Measurements from ENCODE around the gene CARMIL3. TPM values are rescaled to one million over a fixed set of nuclear protein-coding genes. Genes with fewer than 3 reads are reported as not detected.
A peak's percentile ranks its signal among the peaks of the same experiment; 100 is the strongest.
"Not testable (repeated sequence)": the region's sequence is repeated elsewhere in the genome, so short reads cannot be mapped to it uniquely, and the experiment has no call there.

CARMIL3 gene
- total and polyA plus RNA-seq, 2 experiments from 2014 or later = 3.7 to 11.8 TPM

DNA sequence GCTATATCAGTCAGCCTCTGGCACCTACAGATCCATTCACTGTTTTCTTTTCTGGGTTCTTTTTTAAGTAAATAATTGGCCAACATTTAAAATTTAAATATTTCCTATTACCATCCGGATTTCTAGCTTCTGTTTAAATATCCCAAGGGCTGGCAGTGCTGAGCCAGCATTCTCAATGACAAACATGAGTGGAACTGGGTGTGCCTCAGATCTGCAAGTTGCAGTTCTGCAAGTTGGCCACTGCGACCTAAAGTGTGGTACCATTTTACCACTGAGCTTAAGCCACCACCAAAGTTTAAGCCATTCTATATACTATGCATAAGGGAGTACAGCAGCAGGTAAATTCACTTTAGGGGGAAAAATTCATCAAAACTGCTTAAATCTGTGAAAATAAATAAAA, 31.9 kb upstream of the CARMIL3 start:
- H3K27me3 Mint-ChIP-seq (ENCODE audit: insufficient read depth, low read depth, poor library complexity); DNase-seq (ENCODE audit: low spot score); H3K4me1 ChIP-seq (ENCODE audit: insufficient read depth); H3K4me3 Mint-ChIP-seq; H3K36me3 Mint-ChIP-seq (ENCODE audit: low read depth); H3K27ac Mint-ChIP-seq; H3K27me3 ChIP-seq (ENCODE audit: insufficient read depth); H3K36me3 ChIP-seq (ENCODE audit: insufficient read depth); H3K4me3 ChIP-seq; H2AFZ ChIP-seq; H3K27ac ChIP-seq (ENCODE audit: low read depth); H3F3A ChIP-seq (replicated peaks; ENCODE audit: low read depth); H3K79me2 ChIP-seq (replicated peaks; ENCODE audit: insufficient read depth); H3K4me1 Mint-ChIP-seq; H3K9me2 ChIP-seq (ENCODE audit: insufficient read depth); H3K4me2 ChIP-seq; H4K20me1 ChIP-seq (replicated peaks; ENCODE audit: insufficient read depth): not testable (repeated sequence)
- ATAC-seq = peak; percentile 71
- peaks cover 27% of the 10 kb centered on the region; the same call in 2 of the 3 replicates for H3K9me3 Mint-ChIP-seq
- TF ChIP-seq, protein P1, sequence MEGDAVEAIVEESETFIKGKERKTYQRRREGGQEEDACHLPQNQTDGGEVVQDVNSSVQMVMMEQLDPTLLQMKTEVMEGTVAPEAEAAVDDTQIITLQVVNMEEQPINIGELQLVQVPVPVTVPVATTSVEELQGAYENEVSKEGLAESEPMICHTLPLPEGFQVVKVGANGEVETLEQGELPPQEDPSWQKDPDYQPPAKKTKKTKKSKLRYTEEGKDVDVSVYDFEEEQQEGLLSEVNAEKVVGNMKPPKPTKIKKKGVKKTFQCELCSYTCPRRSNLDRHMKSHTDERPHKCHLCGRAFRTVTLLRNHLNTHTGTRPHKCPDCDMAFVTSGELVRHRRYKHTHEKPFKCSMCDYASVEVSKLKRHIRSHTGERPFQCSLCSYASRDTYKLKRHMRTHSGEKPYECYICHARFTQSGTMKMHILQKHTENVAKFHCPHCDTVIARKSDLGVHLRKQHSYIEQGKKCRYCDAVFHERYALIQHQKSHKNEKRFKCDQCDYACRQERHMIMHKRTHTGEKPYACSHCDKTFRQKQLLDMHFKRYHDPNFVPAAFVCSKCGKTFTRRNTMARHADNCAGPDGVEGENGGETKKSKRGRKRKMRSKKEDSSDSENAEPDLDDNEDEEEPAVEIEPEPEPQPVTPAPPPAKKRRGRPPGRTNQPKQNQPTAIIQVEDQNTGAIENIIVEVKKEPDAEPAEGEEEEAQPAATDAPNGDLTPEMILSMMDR (conservative IDR thresholded peaks at IDR 0.05; ENCODE audit: low read depth in 2 of 2) = peak in 1 of 2 experiments; percentile 25; a peak in 2 of 4 replicates

GRCh38 chr14:24020520-24020919, 31.3 kb upstream of the CARMIL3 start:
- H3K4me2 ChIP-seq; H3K9me2 ChIP-seq (ENCODE audit: insufficient read depth); DNase-seq (ENCODE audit: low spot score); H4K20me1 ChIP-seq (replicated peaks; ENCODE audit: insufficient read depth); H3K36me3 ChIP-seq (ENCODE audit: insufficient read depth); ATAC-seq; H3K4me3 Mint-ChIP-seq; H3K27ac Mint-ChIP-seq; H3K4me1 ChIP-seq (ENCODE audit: insufficient read depth); H3K4me3 ChIP-seq; H3K79me2 ChIP-seq (replicated peaks; ENCODE audit: insufficient read depth); H3F3A ChIP-seq (replicated peaks; ENCODE audit: low read depth); H3K27me3 ChIP-seq (ENCODE audit: insufficient read depth); H3K4me1 Mint-ChIP-seq; H3K27me3 Mint-ChIP-seq (ENCODE audit: insufficient read depth, low read depth, poor library complexity); H3K27ac ChIP-seq (ENCODE audit: low read depth); H3K36me3 Mint-ChIP-seq (ENCODE audit: low read depth); H2AFZ ChIP-seq: not testable (repeated sequence)
- H3K9me3 Mint-ChIP-seq = peaks cover 23% of the 10 kb centered on the region; the same call in 2 of the 3 replicates

- H3K27me3 ChIP-seq (ENCODE audit: insufficient read depth); H3K4me2 ChIP-seq; H3F3A ChIP-seq (replicated peaks; ENCODE audit: low read depth); H3K27me3 Mint-ChIP-seq (ENCODE audit: insufficient read depth, low read depth, poor library complexity); H3K27ac ChIP-seq (ENCODE audit: low read depth); H3K9me3 Mint-ChIP-seq; H3K4me1 ChIP-seq (ENCODE audit: insufficient read depth); H3K9me2 ChIP-seq (ENCODE audit: insufficient read depth); DNase-seq (ENCODE audit: low spot score); H3K4me3 Mint-ChIP-seq; H3K36me3 ChIP-seq (ENCODE audit: insufficient read depth); H4K20me1 ChIP-seq (replicated peaks; ENCODE audit: insufficient read depth); H3K79me2 ChIP-seq (replicated peaks; ENCODE audit: insufficient read depth); H2AFZ ChIP-seq; H3K4me1 Mint-ChIP-seq; ATAC-seq; H3K36me3 Mint-ChIP-seq (ENCODE audit: low read depth); H3K27ac Mint-ChIP-seq; H3K4me3 ChIP-seq: not testable (repeated sequence)
These were observed 26.8 kb upstream of the CARMIL3 start for GRCh38 chr14:24024939-24025418.

DNA sequence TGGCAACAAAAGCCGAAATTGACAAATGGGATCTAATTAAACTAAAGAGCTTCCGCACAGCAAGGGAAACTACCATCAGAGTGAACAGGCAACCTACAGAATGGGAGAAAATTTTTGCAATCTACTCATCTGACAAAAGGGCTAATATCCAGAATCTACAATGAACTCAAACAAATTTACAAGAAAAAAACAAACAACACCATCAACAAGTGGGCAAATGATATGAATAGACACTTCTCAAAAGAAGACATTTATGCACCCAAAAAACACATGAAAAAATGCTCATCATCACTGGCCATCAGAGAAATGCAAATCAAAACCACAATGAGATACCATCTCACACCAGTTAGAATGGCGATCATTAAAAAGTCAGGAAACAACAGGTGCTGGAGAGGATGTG, 22.1 kb upstream of the CARMIL3 start:
- not testable (repeated sequence) for H3K36me3 Mint-ChIP-seq (ENCODE audit: low read depth); H3K27me3 Mint-ChIP-seq (ENCODE audit: insufficient read depth, low read depth, poor library complexity); H3K4me2 ChIP-seq; H3K36me3 ChIP-seq (ENCODE audit: insufficient read depth); H4K20me1 ChIP-seq (replicated peaks; ENCODE audit: insufficient read depth); H3K79me2 ChIP-seq (replicated peaks; ENCODE audit: insufficient read depth); H3K4me3 Mint-ChIP-seq; H3K27ac Mint-ChIP-seq; H3K9me2 ChIP-seq (ENCODE audit: insufficient read depth); H3K27me3 ChIP-seq (ENCODE audit: insufficient read depth); H3K4me1 ChIP-seq (ENCODE audit: insufficient read depth); ATAC-seq; H3F3A ChIP-seq (replicated peaks; ENCODE audit: low read depth); DNase-seq (ENCODE audit: low spot score); H3K4me1 Mint-ChIP-seq; H2AFZ ChIP-seq; H3K27ac ChIP-seq (ENCODE audit: low read depth); H3K4me3 ChIP-seq
- peaks cover 36% of the 10 kb centered on the region for H3K9me3 Mint-ChIP-seq

- not testable (repeated sequence) for ATAC-seq; H3K36me3 ChIP-seq (ENCODE audit: insufficient read depth); H3K36me3 Mint-ChIP-seq (ENCODE audit: low read depth); H3K4me1 ChIP-seq (ENCODE audit: insufficient read depth); H3K27ac Mint-ChIP-seq; H3K27me3 ChIP-seq (ENCODE audit: insufficient read depth); H3K4me2 ChIP-seq; H3K4me1 Mint-ChIP-seq; H3K27me3 Mint-ChIP-seq (ENCODE audit: insufficient read depth, low read depth, poor library complexity); H3F3A ChIP-seq (replicated peaks; ENCODE audit: low read depth); H3K27ac ChIP-seq (ENCODE audit: low read depth); H3K79me2 ChIP-seq (replicated peaks; ENCODE audit: insufficient read depth); H2AFZ ChIP-seq; H3K4me3 Mint-ChIP-seq; H4K20me1 ChIP-seq (replicated peaks; ENCODE audit: insufficient read depth); DNase-seq (ENCODE audit: low spot score); H3K9me2 ChIP-seq (ENCODE audit: insufficient read depth); H3K4me3 ChIP-seq
- H3K9me3 Mint-ChIP-seq = peaks cover 33% of the 10 kb centered on the region
These were observed 20.5 kb upstream of the CARMIL3 start for GRCh38 chr14:24031331-24031730.
